ENCODE results near the gene MBD2. TPM values are rescaled to one million over a fixed set of nuclear protein-coding genes. Genes with fewer than 3 reads are reported as not detected.

The MBD2 gene
- total and polyA plus RNA-seq, 11 donors = 15.9 to 74.9 (median 44.6) TPM

DNA sequence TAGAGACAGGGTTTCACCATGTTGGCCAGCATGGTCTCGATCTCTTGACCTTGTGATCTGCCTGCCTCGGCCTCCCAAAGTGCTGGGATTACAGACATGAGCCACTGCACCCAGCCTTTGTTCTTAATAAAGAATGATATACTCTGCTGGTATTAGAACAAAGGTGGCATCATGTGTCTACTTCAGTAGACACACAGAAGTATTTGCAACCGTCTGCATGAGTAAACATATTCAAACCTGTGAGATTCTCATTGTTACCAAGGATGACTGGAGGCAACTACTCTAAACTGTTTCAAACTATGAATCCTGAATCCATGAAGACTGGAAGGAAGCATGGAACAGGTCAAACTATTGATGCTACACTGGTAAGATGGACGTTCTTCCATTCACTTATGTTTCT, 32.1 kb downstream of the MBD2 start:
- ATAC-seq = no peak
- TF ChIP-seq, protein P1, sequence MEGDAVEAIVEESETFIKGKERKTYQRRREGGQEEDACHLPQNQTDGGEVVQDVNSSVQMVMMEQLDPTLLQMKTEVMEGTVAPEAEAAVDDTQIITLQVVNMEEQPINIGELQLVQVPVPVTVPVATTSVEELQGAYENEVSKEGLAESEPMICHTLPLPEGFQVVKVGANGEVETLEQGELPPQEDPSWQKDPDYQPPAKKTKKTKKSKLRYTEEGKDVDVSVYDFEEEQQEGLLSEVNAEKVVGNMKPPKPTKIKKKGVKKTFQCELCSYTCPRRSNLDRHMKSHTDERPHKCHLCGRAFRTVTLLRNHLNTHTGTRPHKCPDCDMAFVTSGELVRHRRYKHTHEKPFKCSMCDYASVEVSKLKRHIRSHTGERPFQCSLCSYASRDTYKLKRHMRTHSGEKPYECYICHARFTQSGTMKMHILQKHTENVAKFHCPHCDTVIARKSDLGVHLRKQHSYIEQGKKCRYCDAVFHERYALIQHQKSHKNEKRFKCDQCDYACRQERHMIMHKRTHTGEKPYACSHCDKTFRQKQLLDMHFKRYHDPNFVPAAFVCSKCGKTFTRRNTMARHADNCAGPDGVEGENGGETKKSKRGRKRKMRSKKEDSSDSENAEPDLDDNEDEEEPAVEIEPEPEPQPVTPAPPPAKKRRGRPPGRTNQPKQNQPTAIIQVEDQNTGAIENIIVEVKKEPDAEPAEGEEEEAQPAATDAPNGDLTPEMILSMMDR (IDR thresholded peaks at IDR 0.05) = no peak
- no peak for TF ChIP-seq POLR2A (IDR thresholded peaks at IDR 0.05)
- DNase-seq = no peak
- Histone ChIP-seq H3K27me3 (no peaks in the 10 kb centered on the region), H3K4me3 (no peak overlapping the region), H3K36me3 (peaks cover 0 to 26% (median 10%) of the 10 kb centered on the region in 9 donors), H3K27ac (no peak overlapping the region), H3K4me1 (no peaks in the 10 kb centered on the region), H3K9me3 (no peaks in the 10 kb centered on the region)
- 87 to 98% (median 97%) methylated on average over 4 of the region's 4 CpGs for whole genome bisulfite sequencing, 4 donors
- intact Hi-C loops (cut with DNase I) = no loop called here

DNA sequence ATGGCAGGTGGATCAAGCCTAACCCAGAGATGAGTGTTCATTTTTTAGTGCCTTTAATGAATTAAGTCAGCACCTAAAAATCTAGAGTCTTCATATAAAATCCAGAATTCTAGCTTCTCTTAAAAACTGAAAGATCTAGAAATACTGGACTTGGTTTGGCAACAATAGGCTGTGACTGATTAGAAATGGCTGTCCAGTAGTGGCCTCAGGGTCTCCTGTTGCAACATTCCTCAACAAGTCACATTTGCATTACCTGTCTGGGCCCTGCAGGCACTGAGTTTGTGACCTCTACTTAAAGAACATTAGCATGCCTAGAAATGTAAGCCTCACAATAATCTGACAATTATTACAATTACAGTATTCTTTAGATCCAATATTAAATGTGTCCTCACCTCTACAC, 33.1 kb downstream of the MBD2 start:
- TF ChIP-seq POLR2A (IDR thresholded peaks at IDR 0.05) = no peak
- TF ChIP-seq, protein P1 (IDR thresholded peaks at IDR 0.05) = no peak
- H3K27ac ChIP-seq = no peak overlapping the region
- H3K4me3 ChIP-seq = no peak overlapping the region
- no peaks in the 10 kb centered on the region for H3K9me3 ChIP-seq
- no peaks in the 10 kb centered on the region for H3K27me3 ChIP-seq
- ATAC-seq = no peak
- intact Hi-C loops (cut with DNase I) = loop anchor here in 1 of 10 donors (2.0 kb wide), 1 partner anchor 17 kb away; no protein-coding TSS in a partner anchor
- H3K4me1 ChIP-seq = no peaks in the 10 kb centered on the region
- no peak for DNase-seq
- H3K36me3 ChIP-seq = peaks cover 0 to 37% (median 21%) of the 10 kb centered on the region in 9 donors

DNA sequence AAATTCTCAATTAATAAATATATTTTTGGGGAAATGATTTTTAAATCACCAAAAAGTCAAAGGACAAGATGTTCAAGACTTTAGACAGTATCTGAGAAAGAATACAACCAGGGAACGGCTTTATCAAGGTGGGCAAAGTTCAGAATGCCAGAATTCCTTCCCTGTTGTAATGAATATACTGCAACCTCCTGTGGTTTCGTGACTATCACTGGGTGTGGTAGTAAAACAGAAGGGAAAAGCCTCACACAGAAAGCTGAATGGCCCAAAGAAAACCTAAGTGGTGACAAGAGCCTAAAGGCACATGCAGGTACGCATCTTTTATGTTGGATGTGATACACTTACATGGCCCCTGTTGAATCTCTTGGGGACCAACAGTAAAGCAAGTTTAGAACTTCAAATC, 37.1 kb downstream of the MBD2 start:
- DNase-seq (no peak), ATAC-seq (no peak)
- intact Hi-C loops (cut with DNase I) = no loop called here
- no peak overlapping the region for H3K27ac ChIP-seq
- WGBS, 4 donors = 95 to 100% (median 97%) methylated on average over 3 of the region's 3 CpGs
- no peaks in the 10 kb centered on the region for H3K4me1 ChIP-seq
- peaks cover 0 to 53% (median 36%) of the 10 kb centered on the region in 9 donors for H3K36me3 ChIP-seq
- no peak overlapping the region for H3K4me3 ChIP-seq
- no peaks in the 10 kb centered on the region for H3K9me3 ChIP-seq
- TF ChIP-seq, protein P1 (IDR thresholded peaks at IDR 0.05) = no peak
- TF ChIP-seq POLR2A (IDR thresholded peaks at IDR 0.05) = no peak
- no peaks in the 10 kb centered on the region for H3K27me3 ChIP-seq

DNA sequence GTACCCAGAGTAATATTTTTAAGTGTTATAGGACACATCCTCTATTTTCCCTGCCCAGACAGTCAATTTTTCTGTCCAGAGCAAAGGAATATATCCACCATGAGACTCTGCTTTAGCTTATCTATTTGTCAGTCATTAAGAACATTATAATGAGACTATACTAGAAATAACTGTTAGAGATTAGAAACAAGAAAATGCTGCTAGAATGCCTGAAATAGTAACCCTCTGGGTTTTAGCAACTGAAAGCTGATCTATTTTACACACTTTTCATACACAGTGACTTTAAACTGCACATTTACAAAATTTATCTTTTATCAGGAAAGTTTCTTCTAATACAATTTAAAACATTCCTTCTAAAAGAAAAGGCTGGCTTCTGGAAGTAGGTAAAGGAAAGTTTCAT, 39.6 kb downstream of the MBD2 start:
- ATAC-seq (no peak), DNase-seq (no peak)
- intact Hi-C loops (cut with DNase I) = no loop called here
- no peaks in the 10 kb centered on the region for H3K4me1 ChIP-seq
- no peaks in the 10 kb centered on the region for H3K9me3 ChIP-seq
- H3K27ac ChIP-seq = no peak overlapping the region
- TF ChIP-seq, protein P1 (IDR thresholded peaks at IDR 0.05) = no peak
- no peak for TF ChIP-seq POLR2A (IDR thresholded peaks at IDR 0.05)
- H3K27me3 ChIP-seq = no peaks in the 10 kb centered on the region
- peaks cover 0 to 56% (median 45%) of the 10 kb centered on the region in 9 donors for H3K36me3 ChIP-seq
- no peak overlapping the region for H3K4me3 ChIP-seq
